ENCODE measurements around the gene ERMARD. TPM values are rescaled to one million over a fixed set of nuclear protein-coding genes. Genes with fewer than 3 reads are reported as not detected.

The ERMARD gene
- total RNA-seq, 1 experiment from 2014 or later = 19.6 TPM

DNA sequence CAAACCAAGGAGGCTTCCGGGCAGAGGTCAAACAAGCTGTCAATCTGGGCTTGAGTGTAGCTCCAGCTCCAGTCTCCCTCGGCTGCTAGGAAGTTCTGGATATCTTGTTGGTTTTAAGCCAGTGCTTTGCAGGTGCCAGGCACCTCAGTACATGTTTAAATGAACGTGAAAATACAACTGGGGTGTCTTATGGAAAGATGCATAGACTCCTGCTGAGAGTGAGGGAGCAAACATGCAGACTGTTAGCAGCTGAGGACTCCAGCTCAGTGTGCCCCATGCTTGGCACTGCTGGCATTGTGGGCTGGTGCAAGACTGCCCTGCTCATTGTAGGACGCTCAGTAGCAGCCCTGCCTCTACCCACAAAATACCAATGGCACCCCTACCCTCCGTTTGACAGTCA lies 28.5 kb downstream of the ERMARD start:
- no peak overlapping the region for H3K4me3 ChIP-seq (ENCODE audit: low read depth, low read length, poor library complexity, severe bottlenecking)
- no peaks in the 10 kb centered on the region for H3K4me1 ChIP-seq (ENCODE audit: insufficient read depth, low read length, poor library complexity, severe bottlenecking)
- no peak overlapping the region for H3K27ac ChIP-seq (ENCODE audit: low read depth, low read length, poor library complexity, severe bottlenecking)
- no peaks in the 10 kb centered on the region for H3K9me3 ChIP-seq (ENCODE audit: low read depth, low read length, poor library complexity, severe bottlenecking)
- CTCF ChIA-PET = no interaction called here
- no peak for DNase-seq (ENCODE audit: low spot score)
- POLR2A ChIA-PET (ENCODE audit: low non-redundant PET) = interaction anchor here (0.6 kb wide), 1 partner anchor 294 kb away, joined by 3 read pairs; no protein-coding TSS in a partner anchor
- TF ChIP-seq EZH2 (IDR thresholded peaks at IDR 0.05; ENCODE audit: borderline replicate concordance, low read depth, low read length, poor library complexity, severe bottlenecking) = no peak
- TF ChIP-seq, protein P1, sequence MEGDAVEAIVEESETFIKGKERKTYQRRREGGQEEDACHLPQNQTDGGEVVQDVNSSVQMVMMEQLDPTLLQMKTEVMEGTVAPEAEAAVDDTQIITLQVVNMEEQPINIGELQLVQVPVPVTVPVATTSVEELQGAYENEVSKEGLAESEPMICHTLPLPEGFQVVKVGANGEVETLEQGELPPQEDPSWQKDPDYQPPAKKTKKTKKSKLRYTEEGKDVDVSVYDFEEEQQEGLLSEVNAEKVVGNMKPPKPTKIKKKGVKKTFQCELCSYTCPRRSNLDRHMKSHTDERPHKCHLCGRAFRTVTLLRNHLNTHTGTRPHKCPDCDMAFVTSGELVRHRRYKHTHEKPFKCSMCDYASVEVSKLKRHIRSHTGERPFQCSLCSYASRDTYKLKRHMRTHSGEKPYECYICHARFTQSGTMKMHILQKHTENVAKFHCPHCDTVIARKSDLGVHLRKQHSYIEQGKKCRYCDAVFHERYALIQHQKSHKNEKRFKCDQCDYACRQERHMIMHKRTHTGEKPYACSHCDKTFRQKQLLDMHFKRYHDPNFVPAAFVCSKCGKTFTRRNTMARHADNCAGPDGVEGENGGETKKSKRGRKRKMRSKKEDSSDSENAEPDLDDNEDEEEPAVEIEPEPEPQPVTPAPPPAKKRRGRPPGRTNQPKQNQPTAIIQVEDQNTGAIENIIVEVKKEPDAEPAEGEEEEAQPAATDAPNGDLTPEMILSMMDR (conservative IDR thresholded peaks at IDR 0.05; ENCODE audit: low read depth, low read length) = no peak
- H3K36me3 ChIP-seq (ENCODE audit: insufficient read depth, low read length, poor library complexity, severe bottlenecking) = no peaks in the 10 kb centered on the region
- BruUV-seq (replicated peaks) = no TSS peak
- intact Hi-C loops (cut with micrococcal nuclease; ENCODE audit: unreplicated experiment) = no loop called here
- H3K27me3 ChIP-seq (replicated peaks; ENCODE audit: insufficient read depth, low read depth, low read length, poor library complexity) = no peaks in the 10 kb centered on the region

DNA sequence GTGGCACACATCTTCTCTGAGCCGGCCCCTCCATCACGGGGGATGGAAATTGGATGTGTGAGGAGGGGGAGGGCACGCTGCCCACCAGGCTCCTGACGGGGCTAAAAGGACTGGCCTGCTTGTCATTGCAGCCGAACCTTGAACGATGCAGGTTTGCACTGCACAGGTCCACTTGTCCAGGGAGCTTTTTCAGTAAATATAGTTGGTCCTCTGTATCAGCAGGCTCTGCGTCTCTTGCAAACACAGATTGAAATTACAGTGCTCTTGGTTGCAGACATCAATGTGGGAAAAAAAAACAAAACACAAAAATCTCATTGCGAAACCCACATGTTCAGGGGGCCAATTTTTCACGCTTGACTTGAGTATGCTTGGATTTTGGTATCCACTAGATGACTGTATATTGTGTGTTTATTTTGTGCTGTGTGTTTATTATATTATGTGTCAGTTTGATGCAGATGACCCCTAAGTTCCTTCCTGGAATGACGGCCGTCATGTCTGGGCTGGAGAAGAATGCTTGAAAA lies 29.2 kb downstream of the ERMARD start:
- H3K9me3 ChIP-seq (ENCODE audit: low read depth, low read length, poor library complexity, severe bottlenecking) = no peaks in the 10 kb centered on the region

DNA sequence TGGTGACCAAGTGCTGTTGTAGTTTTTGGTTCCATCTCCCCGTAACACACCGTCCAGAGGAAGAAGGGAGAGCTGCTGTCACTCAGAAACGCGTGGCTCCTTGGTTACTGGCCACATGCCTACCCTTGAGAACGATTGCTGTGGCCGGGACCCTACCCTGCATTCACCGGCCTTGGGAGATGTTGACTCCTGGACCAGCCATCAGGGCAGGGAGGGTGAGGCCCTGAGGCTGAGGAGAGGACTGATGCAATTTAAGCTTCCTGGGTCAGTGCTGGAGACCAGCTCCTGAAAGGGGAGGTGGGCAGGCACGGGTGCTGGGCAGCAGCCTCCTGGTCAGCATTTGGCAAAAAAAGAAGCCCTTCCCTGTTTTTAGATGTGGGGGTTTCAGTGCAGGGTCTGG lies 31.5 kb downstream of the ERMARD start:
- Histone ChIP-seq H3K36me3 (ENCODE audit: insufficient read depth, low read length, poor library complexity, severe bottlenecking) (no peaks in the 10 kb centered on the region), H3K4me3 (ENCODE audit: low read depth, low read length, poor library complexity, severe bottlenecking) (no peak overlapping the region), H3K27ac (ENCODE audit: low read depth, low read length, poor library complexity, severe bottlenecking) (no peak overlapping the region), H3K4me1 (ENCODE audit: insufficient read depth, low read length, poor library complexity, severe bottlenecking) (no peaks in the 10 kb centered on the region), H3K9me3 (ENCODE audit: low read depth, low read length, poor library complexity, severe bottlenecking) (no peaks in the 10 kb centered on the region), H3K27me3 (replicated peaks; ENCODE audit: insufficient read depth, low read depth, low read length, poor library complexity) (no peaks in the 10 kb centered on the region)
- no peak for DNase-seq (ENCODE audit: low spot score)
- intact Hi-C loops (cut with micrococcal nuclease; ENCODE audit: unreplicated experiment) = no loop called here
- ChIA-PET CTCF (no interaction called here), POLR2A (ENCODE audit: low non-redundant PET) (no interaction called here)
- TF ChIP-seq, protein P1 (conservative IDR thresholded peaks at IDR 0.05; ENCODE audit: low read depth, low read length) = no peak
- no peak for TF ChIP-seq EZH2 (IDR thresholded peaks at IDR 0.05; ENCODE audit: borderline replicate concordance, low read depth, low read length, poor library complexity, severe bottlenecking)
- no TSS peak for BruUV-seq (replicated peaks)

More for the DNA sequence above, 29.2 kb downstream of the ERMARD start:
- BruUV-seq (replicated peaks) = no TSS peak
- Histone ChIP-seq H3K4me3 (ENCODE audit: low read depth, low read length, poor library complexity, severe bottlenecking) (no peak overlapping the region), H3K36me3 (ENCODE audit: insufficient read depth, low read length, poor library complexity, severe bottlenecking) (no peaks in the 10 kb centered on the region), H3K27ac (ENCODE audit: low read depth, low read length, poor library complexity, severe bottlenecking) (no peak overlapping the region), H3K27me3 (replicated peaks; ENCODE audit: insufficient read depth, low read depth, low read length, poor library complexity) (no peaks in the 10 kb centered on the region), H3K4me1 (ENCODE audit: insufficient read depth, low read length, poor library complexity, severe bottlenecking) (no peaks in the 10 kb centered on the region)
- intact Hi-C loops (cut with micrococcal nuclease; ENCODE audit: unreplicated experiment) = no loop called here
- CTCF ChIA-PET = no interaction called here
- DNase-seq (ENCODE audit: low spot score) = no peak
- TF ChIP-seq EZH2 (IDR thresholded peaks at IDR 0.05; ENCODE audit: borderline replicate concordance, low read depth, low read length, poor library complexity, severe bottlenecking) = no peak
- TF ChIP-seq, protein P1 (conservative IDR thresholded peaks at IDR 0.05; ENCODE audit: low read depth, low read length) = no peak
- POLR2A ChIA-PET (ENCODE audit: low non-redundant PET) = no interaction called here
